GM10266 (cell line): ENCODE measurements around the gene ACSL6.

Experiments used
- DNase-seq: peaks from one replicate; pipeline ENCODE4 v3.0.0; 2012; ENCODE audit errors: extremely low spot score
- TF ChIP-seq, protein P1 (sequence below): IDR thresholded peaks from 2 replicates; pipeline ENCODE4 v1.5.1; 2012; ENCODE audit warnings: mild to moderate bottlenecking, low read depth; ENCODE audit not compliant: control insufficient read depth, insufficient read depth; ENCODE audit errors: missing control alignments

Gene ACSL6

DNA sequence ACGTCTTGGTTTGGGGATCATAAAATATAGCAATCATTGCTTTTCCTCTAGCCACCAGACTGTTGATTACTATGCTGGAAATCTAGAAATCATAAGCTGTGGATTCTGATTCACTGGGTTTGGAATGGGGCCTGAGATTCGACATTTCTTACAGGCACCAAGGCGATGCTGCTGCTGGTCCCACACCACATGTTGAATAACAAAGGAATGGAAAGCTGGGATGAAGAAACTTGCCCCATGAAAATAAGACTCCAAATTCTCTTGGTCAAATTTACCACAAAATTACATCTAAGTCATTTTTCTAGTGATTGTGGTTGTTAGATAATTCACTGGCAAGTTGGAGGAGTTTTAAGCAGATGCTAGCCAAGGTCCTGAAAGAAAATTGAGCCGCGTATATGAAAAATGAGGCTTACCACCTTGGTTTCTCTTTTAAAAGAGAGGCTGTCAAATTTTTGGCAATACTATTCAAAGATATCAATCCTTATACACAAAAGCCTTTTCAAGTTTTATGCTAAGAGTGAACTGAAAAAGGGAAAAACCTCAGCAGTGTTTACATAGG lies 43.0 kb downstream of the ACSL6 start:
- TF ChIP-seq, protein P1, sequence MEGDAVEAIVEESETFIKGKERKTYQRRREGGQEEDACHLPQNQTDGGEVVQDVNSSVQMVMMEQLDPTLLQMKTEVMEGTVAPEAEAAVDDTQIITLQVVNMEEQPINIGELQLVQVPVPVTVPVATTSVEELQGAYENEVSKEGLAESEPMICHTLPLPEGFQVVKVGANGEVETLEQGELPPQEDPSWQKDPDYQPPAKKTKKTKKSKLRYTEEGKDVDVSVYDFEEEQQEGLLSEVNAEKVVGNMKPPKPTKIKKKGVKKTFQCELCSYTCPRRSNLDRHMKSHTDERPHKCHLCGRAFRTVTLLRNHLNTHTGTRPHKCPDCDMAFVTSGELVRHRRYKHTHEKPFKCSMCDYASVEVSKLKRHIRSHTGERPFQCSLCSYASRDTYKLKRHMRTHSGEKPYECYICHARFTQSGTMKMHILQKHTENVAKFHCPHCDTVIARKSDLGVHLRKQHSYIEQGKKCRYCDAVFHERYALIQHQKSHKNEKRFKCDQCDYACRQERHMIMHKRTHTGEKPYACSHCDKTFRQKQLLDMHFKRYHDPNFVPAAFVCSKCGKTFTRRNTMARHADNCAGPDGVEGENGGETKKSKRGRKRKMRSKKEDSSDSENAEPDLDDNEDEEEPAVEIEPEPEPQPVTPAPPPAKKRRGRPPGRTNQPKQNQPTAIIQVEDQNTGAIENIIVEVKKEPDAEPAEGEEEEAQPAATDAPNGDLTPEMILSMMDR, result no peak
- no peak for DNase-seq

DNA sequence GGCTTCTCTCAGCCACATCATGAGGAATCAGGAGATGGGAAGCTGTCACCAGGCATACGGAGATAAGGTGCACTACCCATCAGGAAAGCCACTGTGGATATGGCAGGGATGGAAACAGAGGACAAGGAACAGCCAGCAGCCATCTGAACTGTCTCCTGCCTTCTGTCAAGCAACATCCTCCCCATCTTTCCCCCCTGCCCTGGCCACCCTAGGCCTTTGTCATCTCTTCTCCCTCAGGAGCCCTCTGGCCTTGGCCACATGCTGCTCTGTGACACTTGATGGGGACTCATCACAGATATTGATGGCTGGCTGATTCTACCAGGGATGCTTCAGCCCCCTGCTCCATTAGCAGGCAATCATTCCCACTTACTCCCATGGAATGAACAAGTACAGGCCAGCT lies 44.9 kb downstream of the ACSL6 start:
- no peak for DNase-seq
- TF ChIP-seq, protein P1, result no peak

DNA sequence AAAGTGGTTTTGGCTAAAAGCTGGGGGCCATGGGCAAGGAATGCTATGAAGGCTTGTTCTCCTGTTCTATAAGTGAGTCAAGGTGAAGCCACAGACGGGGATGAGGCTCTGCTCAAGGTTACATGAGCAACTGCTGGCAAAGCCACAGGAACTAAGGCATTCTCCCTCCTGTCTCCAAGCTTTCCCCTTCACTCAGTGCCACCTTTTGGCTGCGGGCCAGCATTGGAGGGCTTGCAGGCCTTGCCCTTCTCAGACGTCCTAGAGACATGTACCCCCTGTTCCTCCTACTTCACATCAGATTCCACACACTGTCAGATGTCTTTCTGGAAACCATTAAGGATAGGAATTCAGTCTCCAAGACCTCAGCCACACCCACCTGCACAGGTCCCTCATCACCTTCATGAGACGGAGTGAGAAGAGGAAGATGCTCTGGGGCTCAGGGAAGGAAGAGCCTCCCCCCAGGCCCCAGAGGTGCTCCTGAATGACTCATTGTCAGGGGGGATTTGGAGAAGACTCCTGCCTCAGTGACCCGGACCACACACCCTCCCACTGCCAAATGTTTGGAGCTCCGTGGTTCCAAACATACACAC lies 45.5 kb downstream of the ACSL6 start:
- TF ChIP-seq, protein P1, result no peak
- DNase-seq, result no peak

DNA sequence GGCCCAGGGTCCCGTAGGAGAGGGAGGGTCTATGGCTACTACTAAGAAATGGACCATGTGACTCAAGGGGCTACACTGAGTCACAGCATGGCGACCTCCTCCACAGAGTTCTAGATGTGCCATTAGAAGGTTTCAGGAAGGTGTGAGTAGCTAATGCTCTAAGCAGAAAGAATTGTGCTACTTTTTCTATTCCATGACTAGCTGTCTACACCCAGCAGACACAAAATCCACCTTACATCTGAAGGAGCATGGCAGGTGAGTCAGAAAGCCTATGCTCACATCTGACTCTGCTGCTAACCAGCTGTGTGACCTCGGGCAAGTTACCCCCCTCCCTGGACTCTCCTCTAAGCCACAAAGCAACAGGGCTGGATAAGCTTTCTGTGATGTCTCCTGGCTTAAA lies 51.6 kb downstream of the ACSL6 start:
- TF ChIP-seq, protein P1, result no peak
- DNase-seq, result no peak

DNA sequence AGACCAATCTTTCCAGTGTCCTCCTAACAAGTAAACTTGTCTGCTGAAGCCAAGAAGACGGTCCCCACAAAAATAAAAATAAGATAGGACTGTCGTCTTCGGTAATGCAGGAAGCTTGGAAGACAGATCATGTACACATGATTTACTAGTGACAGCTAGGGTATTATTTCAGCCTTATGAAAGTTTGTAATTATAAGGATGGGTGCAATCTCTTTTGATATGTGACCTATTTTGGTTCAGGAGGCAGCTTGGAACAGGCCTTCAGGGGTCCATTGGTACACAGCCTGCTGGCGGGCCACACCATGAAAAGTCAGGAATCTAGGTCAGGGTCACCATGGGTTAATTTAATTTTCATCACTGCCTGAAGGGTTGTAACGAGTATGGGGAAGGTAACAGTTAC lies 52.3 kb downstream of the ACSL6 start:
- no peak for DNase-seq
- TF ChIP-seq, protein P1, result no peak

DNA sequence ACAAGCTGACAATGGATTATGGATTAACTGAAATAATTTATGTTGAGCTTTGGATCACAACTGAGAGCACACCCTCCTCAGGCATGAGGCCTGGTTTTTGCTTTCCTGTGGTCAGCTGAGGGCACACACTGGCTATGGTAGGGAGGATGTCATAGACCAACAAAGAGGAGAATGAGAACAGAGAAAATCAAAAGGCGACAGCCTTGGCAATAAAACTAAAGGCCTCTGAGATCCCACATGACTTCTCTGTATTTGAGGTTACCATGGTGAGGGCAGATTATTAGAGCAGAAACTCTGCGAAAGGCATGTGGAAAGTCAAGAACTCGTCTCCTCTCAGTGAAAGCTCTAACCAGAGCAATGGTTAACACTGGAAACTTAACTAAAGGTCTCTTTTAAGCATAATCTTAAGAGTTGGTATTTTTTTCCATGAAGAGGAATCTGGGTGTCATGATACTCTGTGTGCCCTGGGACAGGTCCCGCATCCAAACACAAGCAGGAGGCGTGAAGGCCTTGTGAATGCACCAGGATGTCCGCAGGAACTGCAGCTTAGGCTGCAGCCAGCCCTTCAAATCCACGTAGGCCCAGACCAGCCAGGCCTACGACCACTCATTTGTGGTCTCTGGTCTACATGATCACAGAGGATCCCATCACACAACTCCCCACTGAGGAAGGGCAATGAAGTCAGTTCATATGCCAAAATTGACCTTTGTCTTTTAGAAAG lies 53.6 kb downstream of the ACSL6 start:
- DNase-seq, result no peak
- TF ChIP-seq, protein P1, result no peak

DNA sequence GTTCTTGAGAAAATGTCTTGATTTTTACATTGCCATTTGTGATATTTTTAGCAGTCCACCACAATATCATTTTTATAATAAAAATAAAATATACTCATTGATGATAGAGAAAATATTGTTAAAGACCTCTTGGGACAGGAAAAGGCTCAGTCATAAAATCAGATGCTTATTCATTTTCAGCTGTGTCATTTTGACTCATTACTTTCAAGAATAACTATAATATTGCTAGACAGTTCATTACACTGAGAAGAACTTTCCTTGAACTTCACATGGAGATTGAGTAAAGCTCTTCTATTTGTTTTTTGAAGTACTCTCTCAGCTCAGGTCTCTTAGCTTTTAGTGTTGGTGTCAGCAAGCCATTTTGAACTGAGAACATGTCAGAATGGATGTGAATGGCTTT lies 57.5 kb downstream of the ACSL6 start:
- TF ChIP-seq, protein P1, result no peak
- DNase-seq, result no peak
